Adrenal gland (tissue), 5 donors: ENCODE data around the gene BCL11A.

Source experiments
- POLR2A ChIP-seq, 2 donors: fragments of 450-650 bp; IDR thresholded peaks; one replicate each; pipeline ENCODE4 v1.6.1; 2017; ENCODE audit warnings: antibody characterized with exemption in 2 of 2, mild to moderate bottlenecking in 2 of 2, moderate library complexity in 1 of 2
- TF ChIP-seq, protein P1 (sequence below), 6 experiments: fragments of 450-650 bp in 4 of 6; fragments of 200-600 bp in 2 of 6; sonication (generic) in 1 of 6; IDR thresholded peaks; 1 replicate in 5 of 6; 2 replicates in 1 of 6; pipeline versions ENCODE4 v1.5.1 to v1.8.0; 2016 to 2021; ENCODE audit warnings: antibody characterized with exemption in 6 of 6, mild to moderate bottlenecking in 2 of 6, moderate library complexity in 1 of 6
- donor health status: DM: no; HTN: no; CAD: no.

DNA sequence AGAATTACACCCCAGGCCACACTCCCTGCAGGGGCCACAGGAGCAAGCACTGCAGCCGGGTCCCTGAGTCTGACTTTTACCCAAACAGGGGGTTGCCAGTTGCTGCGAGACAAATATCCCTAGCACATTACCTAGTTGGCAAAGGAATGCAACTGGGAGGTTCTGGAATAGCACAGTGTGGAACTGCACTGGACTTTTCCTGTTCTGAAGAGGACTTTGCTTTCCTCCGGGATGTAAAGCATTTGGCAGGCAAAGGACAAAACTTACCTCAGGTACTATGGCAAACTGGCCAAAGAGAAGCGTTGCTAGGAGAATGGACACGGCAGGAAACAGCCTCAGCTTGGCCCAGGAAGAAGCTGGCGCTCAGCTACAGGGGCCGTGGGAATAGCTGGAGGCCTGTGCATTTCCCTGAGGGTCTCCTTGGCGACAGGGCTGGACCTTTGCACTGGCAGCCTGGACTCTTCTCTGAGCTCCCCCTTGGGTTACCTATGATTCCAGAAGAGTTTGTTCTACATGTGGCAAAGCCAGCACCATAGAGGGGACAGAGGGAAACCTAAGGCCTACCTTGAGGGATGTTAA is 45.0 kb downstream of the BCL11A start:
- TF ChIP-seq, protein P1, sequence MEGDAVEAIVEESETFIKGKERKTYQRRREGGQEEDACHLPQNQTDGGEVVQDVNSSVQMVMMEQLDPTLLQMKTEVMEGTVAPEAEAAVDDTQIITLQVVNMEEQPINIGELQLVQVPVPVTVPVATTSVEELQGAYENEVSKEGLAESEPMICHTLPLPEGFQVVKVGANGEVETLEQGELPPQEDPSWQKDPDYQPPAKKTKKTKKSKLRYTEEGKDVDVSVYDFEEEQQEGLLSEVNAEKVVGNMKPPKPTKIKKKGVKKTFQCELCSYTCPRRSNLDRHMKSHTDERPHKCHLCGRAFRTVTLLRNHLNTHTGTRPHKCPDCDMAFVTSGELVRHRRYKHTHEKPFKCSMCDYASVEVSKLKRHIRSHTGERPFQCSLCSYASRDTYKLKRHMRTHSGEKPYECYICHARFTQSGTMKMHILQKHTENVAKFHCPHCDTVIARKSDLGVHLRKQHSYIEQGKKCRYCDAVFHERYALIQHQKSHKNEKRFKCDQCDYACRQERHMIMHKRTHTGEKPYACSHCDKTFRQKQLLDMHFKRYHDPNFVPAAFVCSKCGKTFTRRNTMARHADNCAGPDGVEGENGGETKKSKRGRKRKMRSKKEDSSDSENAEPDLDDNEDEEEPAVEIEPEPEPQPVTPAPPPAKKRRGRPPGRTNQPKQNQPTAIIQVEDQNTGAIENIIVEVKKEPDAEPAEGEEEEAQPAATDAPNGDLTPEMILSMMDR (IDR thresholded peaks at IDR 0.05), result no peak
- no peak for TF ChIP-seq POLR2A (IDR thresholded peaks at IDR 0.05)
